ENCODE measurements around the gene ACTMAP.

DNA sequence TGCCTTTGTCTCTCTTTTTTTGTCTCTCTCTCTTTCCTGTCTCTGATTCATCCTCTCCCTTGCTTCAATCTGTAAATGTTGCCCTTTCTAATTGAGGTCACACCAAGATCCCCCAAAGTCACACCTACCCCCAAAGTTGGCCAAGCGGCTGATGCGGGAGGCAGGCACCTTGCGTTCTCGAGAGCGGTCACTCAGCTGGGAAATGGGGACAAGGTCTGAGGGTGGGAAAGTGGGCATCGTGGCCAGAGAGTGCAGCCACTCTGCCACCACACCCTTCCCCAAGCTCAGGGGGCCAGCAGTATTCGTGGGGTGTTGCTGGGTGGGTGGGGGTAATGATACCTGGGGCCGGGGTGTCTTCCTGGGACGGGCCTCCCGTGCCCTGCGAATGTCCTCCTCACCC lies 36.3 kb downstream of the ACTMAP start:
- TF ChIP-seq, protein P1, sequence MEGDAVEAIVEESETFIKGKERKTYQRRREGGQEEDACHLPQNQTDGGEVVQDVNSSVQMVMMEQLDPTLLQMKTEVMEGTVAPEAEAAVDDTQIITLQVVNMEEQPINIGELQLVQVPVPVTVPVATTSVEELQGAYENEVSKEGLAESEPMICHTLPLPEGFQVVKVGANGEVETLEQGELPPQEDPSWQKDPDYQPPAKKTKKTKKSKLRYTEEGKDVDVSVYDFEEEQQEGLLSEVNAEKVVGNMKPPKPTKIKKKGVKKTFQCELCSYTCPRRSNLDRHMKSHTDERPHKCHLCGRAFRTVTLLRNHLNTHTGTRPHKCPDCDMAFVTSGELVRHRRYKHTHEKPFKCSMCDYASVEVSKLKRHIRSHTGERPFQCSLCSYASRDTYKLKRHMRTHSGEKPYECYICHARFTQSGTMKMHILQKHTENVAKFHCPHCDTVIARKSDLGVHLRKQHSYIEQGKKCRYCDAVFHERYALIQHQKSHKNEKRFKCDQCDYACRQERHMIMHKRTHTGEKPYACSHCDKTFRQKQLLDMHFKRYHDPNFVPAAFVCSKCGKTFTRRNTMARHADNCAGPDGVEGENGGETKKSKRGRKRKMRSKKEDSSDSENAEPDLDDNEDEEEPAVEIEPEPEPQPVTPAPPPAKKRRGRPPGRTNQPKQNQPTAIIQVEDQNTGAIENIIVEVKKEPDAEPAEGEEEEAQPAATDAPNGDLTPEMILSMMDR (IDR thresholded peaks at IDR 0.05): no peak
- no peak for TF ChIP-seq POLR2A (IDR thresholded peaks at IDR 0.05)

Measured in heart left ventricle (tissue), 13 donors.